DOHH2 (cell line): ENCODE data around the gene LCAT.

ENCODE experiments used
- CTCF ChIP-seq: fragments of 200-600 bp; sonication (generic); IDR thresholded peaks from one replicate; pipeline ENCODE4 v1.5.1; 2014; ENCODE audit warnings: antibody characterized with exemption, mild to moderate bottlenecking, low read depth, low read length; ENCODE audit not compliant: poor library complexity, severe bottlenecking
- EZH2phosphoT487 ChIP-seq: fragments of 200-600 bp; sonication (generic); IDR thresholded peaks from 2 replicates; pipeline ENCODE4 v1.6.1; 2017; ENCODE audit warnings: borderline replicate concordance, mild to moderate bottlenecking, antibody characterized with exemption, low read length, moderate library complexity, mixed read lengths

GRCh38 chr16:67923414-67924116 lies 20.4 kb downstream of the LCAT start:
- TF ChIP-seq CTCF (no peak), EZH2phosphoT487 (no peak)
